Measurements from ENCODE around the gene C16orf87.

The C16orf87 gene

DNA sequence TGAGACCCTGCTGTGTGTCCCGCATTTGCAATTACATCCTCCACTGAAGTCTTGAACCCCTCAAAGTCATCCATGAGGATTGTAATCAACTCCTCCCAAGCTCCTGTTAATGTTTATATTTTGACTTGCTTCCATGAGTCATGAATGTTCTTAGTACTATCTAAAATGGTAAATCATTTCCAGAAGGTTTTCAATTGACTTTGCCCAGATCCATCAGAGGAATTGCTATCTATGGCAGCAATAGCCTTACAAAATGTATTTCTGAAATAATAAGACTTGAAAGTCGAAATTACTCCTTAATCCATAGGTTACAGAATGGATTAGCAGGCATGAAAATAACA is 2.5 kb upstream of the C16orf87 start:
- peaks cover 0 to 6% (median 0%) of the 10 kb centered on the region in 11 experiments; a peak in 2 of 22 replicates for H3K9me3 ChIP-seq (replicated peaks in 1 of 11)
- peaks cover 0 to 10% (median 6%) of the 10 kb centered on the region in 11 experiments; a peak in 8 of 22 replicates for H4K20me1 ChIP-seq
- no peak overlapping the region for H3K9ac ChIP-seq
- no peak overlapping the region for H3K4me3 ChIP-seq
- H3K36me3 ChIP-seq: no peaks in the 10 kb centered on the region
- peaks cover 12 to 32% (median 25%) of the 10 kb centered on the region in 10 experiments for H3K4me1 ChIP-seq
- no peak overlapping the region for H3K4me2 ChIP-seq
- no peak overlapping the region for H3K27ac ChIP-seq
- H3K27me3 ChIP-seq: no peaks in the 10 kb centered on the region
- TF ChIP-seq Cebpa-rat (IDR thresholded peaks at IDR 0.05): no peak

DNA sequence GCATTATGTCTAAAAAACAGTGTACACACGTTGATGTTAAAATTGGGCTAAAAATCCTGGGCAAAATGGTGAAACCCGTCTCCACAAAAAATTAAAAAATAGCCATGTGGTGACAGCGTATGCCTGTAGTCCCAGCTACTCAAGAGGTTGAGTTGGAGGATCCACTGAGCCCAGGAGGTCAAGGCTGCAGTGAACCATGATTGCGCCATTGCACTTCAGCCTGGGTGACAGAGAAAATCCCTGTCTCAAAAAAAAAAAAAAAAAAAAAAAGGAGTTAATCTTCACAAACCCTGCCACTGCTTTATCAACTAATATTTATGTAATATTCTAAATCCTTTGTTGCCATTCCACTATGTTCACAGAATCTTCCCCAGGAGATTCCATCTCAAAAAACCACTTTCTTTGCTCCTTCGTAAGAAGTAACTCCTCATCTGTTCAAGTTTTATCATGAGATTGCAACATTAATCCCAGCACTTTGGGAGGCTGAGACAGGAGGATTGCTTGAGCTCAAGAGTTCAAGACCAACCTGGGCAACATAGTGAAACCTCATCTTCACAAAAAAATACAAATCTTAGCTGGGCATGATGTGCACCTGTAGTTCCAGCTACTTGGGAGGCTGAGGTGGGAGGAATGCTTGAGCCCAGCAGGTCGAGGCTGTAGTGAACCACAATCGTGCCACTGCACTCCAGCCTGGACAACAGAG is 1.9 kb upstream of the C16orf87 start:
- Histone ChIP-seq H3K4me3 (no peak overlapping the region), H3K27me3 (no peaks in the 10 kb centered on the region), H3K9ac (no peak overlapping the region), H3K9me3 (replicated peaks in 1 of 11) (peaks cover 0 to 6% (median 0%) of the 10 kb centered on the region in 11 experiments; a peak in 2 of 22 replicates), H4K20me1 (peaks cover 0 to 12% (median 6%) of the 10 kb centered on the region in 11 experiments; a peak in 9 of 22 replicates), H3K36me3 (no peaks in the 10 kb centered on the region), H3K27ac (no peak overlapping the region), H3K4me1 (peaks cover 16 to 38% (median 30%) of the 10 kb centered on the region in 10 experiments), H3K4me2 (no peak overlapping the region)
- 0 out of 22 replicates have a peak, but pooled peaks of 1 of the 11 experiments have one; percentile 9 for TF ChIP-seq Cebpa-rat (IDR thresholded peaks at IDR 0.05)

DNA sequence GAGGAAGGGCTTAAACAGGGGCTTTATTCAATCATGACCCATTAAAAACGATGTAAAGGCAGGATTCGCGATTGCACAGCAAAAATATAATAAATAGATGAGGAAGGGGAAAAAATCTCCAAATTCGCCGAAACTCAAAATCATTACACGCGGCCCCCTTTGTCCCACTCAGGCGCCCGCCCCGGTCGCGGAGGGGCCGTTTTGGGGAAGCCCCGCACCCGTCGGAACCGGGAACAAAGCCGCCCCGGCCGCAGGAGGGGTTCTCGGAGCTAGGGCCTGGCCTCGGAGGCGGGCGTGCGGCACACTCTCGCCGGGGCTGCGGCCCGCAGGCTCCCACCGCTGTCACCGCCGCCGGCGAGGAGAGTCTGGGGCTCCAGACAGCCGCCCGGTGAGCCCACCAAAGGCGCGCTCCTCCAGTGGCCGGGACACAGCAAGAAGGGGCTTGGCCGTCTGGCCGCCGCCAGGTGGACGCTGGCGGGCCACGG is 521 bp downstream of the C16orf87 start:
- H3K4me1 ChIP-seq: peaks cover 19 to 38% (median 31%) of the 10 kb centered on the region in 10 experiments
- peaks cover 0 to 1% (median 0%) of the 10 kb centered on the region in 11 experiments; a peak in 2 of 22 replicates for H3K36me3 ChIP-seq
- H3K9me3 ChIP-seq (replicated peaks in 1 of 11): peaks cover 0 to 6% (median 0%) of the 10 kb centered on the region in 11 experiments; a peak in 2 of 22 replicates
- peak overlapping the region; percentile 88 to 97 (median 96) for H3K27ac ChIP-seq
- H3K4me2 ChIP-seq: peak overlapping the region; percentile 58 to 91 (median 80)
- peak overlapping the region; percentile 92 to 100 (median 98) for H3K4me3 ChIP-seq
- no peaks in the 10 kb centered on the region for H3K27me3 ChIP-seq
- TF ChIP-seq Cebpa-rat (IDR thresholded peaks at IDR 0.05): no peak
- peaks cover 0 to 27% (median 6%) of the 10 kb centered on the region in 11 experiments; a peak in 10 of 22 replicates for H4K20me1 ChIP-seq
- H3K9ac ChIP-seq: peak overlapping the region; percentile 93 to 99 (median 97)

DNA sequence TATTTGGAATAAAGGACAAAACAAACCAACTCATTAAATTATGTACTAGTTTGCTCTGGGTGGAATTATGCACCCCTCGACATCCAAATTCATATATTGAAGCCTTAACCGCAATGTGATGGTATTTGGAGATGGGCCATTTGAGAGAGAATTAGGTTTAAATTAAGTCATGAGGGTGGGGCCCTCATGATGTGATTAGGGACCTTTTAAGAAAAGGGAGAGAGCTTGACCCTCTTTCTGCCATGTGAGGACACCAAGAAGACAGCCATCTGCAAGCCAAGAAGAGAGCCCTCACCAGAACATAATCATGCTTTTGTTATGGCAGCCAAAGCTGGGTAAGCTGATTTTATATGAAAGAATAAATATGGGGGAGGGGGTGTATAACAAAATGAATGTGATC is 2.0 kb downstream of the C16orf87 start:
- Histone ChIP-seq H3K4me1 (peaks cover 19 to 39% (median 31%) of the 10 kb centered on the region in 10 experiments), H3K36me3 (peaks cover under 1 to 14% (median 6%) of the 10 kb centered on the region in 11 experiments; a peak in 18 of 22 replicates), H3K9me3 (replicated peaks in 1 of 11) (peaks cover 0 to 6% (median 0%) of the 10 kb centered on the region in 11 experiments; a peak in 2 of 22 replicates), H3K9ac (peak overlapping the region in 8 of 11 experiments; percentile 93 to 99 (median 97); a peak in 15 of 22 replicates), H3K27me3 (no peaks in the 10 kb centered on the region), H3K4me3 (peak overlapping the region; percentile 92 to 100 (median 98); a peak in 19 of 20 replicates), H4K20me1 (peaks cover 0 to 32% (median 9%) of the 10 kb centered on the region in 11 experiments; a peak in 10 of 22 replicates), H3K4me2 (peak overlapping the region; percentile 58 to 91 (median 80)), H3K27ac (peak overlapping the region in 9 of 11 experiments; percentile 94 to 97 (median 96); a peak in 13 of 22 replicates)
- TF ChIP-seq Cebpa-rat (IDR thresholded peaks at IDR 0.05): no peak

DNA sequence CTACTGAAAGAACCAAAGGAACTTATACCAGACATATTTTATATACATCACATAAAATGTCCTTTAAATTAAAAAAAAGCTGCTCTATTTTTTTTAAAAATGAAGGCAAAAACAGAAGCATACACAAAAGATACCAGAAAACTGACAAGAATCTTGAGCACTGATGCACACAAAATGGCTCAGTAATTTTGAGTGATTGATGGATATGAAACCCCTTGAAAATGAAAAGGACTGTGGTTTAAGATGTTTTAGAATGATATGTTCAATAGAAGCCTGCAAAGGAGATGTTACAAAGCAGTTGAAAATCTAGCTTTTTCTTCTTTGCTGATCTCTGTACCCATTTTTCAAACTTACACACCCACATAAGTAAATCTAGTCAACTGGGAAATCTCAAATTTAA is 2.7 kb downstream of the C16orf87 start:
- Histone ChIP-seq H3K4me2 (peak overlapping the region; percentile 28 to 91 (median 80); a peak in 20 of 22 replicates), H3K4me1 (peaks cover 19 to 39% (median 31%) of the 10 kb centered on the region in 10 experiments), H3K36me3 (peaks cover 7 to 20% (median 12%) of the 10 kb centered on the region in 11 experiments; a peak in 21 of 22 replicates), H3K9me3 (replicated peaks in 1 of 11) (peaks cover 0 to 2% (median 0%) of the 10 kb centered on the region in 11 experiments; a peak in 2 of 22 replicates), H3K27me3 (no peaks in the 10 kb centered on the region), H3K4me3 (no peak overlapping the region), H3K9ac (no peak overlapping the region), H3K27ac (no peak overlapping the region), H4K20me1 (peaks cover 0 to 33% (median 9%) of the 10 kb centered on the region in 11 experiments; a peak in 10 of 22 replicates)
- TF ChIP-seq Cebpa-rat (IDR thresholded peaks at IDR 0.05): no peak

DNA sequence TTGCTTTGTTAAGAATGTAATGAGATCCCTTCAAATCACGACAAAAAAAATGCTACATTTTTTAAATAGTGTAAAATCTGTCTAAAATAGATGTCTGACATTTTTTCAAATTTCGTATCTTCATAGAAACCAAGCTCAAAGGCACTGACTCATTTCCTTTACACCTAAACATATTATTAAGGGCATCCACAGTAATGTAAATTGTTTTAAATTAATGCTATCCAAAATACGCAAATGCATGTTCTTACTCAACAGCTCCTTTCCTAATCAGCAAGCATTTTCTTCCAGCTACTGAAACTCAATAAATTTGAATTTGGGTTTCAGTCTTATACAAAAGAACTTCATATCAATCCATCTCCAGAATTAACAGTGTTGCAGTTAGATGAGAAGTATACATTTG is 4.3 kb downstream of the C16orf87 start:
- Histone ChIP-seq H3K9me3 (replicated peaks in 1 of 11) (no peaks in the 10 kb centered on the region), H3K36me3 (peaks cover 10 to 35% (median 21%) of the 10 kb centered on the region in 11 experiments; a peak in 21 of 22 replicates), H3K4me2 (peak overlapping the region in 4 of 11 experiments; percentile 11 to 39 (median 19); a peak in 2 of 22 replicates), H3K9ac (peak overlapping the region in 1 of 11 experiments; percentile 8; a peak in 1 of 22 replicates), H3K4me3 (no peak overlapping the region), H3K27ac (no peak overlapping the region), H4K20me1 (peaks cover 0 to 50% (median 15%) of the 10 kb centered on the region in 11 experiments; a peak in 10 of 22 replicates), H3K27me3 (no peaks in the 10 kb centered on the region), H3K4me1 (peaks cover 15 to 55% (median 33%) of the 10 kb centered on the region in 10 experiments)
- TF ChIP-seq Cebpa-rat (IDR thresholded peaks at IDR 0.05): no peak

DNA sequence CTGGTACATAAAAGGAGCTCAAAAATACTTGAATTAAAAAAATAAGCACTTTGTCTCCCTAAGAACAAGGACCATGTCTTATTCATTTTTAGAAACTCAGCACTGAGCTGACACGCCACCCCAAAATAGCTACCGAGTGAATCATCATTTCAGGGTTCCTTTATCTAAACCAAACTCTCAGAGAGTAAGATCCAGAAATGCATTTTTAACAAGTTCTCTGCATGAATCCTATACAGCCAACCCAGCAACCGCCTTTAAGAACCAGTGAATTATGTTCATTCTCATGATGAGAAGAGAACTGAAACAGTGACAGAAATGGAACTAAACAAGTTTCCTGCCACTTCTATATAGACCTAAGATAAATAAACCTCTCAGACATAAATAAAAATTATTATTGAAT is 8.7 kb downstream of the C16orf87 start:
- Histone ChIP-seq H3K4me1 (peaks cover 0 to 43% (median 12%) of the 10 kb centered on the region in 10 experiments; a peak in 12 of 20 replicates), H3K36me3 (peaks cover 20 to 68% (median 51%) of the 10 kb centered on the region in 11 experiments; a peak in 21 of 22 replicates), H3K27ac (no peak overlapping the region), H3K9ac (no peak overlapping the region), H3K4me3 (no peak overlapping the region), H3K27me3 (no peaks in the 10 kb centered on the region), H4K20me1 (peaks cover 0 to 72% (median 22%) of the 10 kb centered on the region in 11 experiments; a peak in 11 of 22 replicates), H3K9me3 (replicated peaks in 1 of 11) (peaks cover 0 to 3% (median 0%) of the 10 kb centered on the region in 11 experiments; a peak in 4 of 22 replicates), H3K4me2 (peak overlapping the region in 5 of 11 experiments; percentile 4 to 63 (median 55); a peak in 10 of 22 replicates)
- TF ChIP-seq Cebpa-rat (IDR thresholded peaks at IDR 0.05): no peak

DNA sequence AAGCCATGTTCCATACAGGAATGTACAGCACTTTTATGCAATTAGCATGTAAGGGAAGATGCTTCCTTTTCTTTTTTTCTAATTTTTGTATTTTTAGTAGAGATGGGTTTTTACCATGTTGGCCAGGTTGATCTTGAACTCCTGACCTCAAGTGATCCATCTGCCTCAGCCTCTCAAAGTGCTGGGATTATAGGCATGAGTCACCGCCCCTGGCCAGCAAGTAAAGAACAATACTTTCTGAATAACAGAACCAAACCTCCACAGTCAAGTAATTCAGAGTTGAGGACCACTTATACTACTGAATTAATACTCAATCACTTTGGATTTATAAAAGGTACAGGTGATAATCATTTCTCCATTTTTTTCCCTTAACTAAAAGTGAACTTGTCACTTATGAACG is 13.0 kb downstream of the C16orf87 start:
- TF ChIP-seq Cebpa-rat (IDR thresholded peaks at IDR 0.05): no peak
- H3K4me3 ChIP-seq: no peak overlapping the region
- H3K4me1 ChIP-seq: peaks cover 0 to 22% (median 10%) of the 10 kb centered on the region in 10 experiments; a peak in 11 of 20 replicates
- H3K9me3 ChIP-seq (replicated peaks in 1 of 11): peaks cover 18 to 42% (median 34%) of the 10 kb centered on the region in 11 experiments
- H3K27ac ChIP-seq: no peak overlapping the region
- peaks cover 40 to 90% (median 70%) of the 10 kb centered on the region in 11 experiments; a peak in 21 of 22 replicates for H3K36me3 ChIP-seq
- H3K27me3 ChIP-seq: no peaks in the 10 kb centered on the region
- no peak overlapping the region for H3K4me2 ChIP-seq
- no peak overlapping the region for H3K9ac ChIP-seq
- peaks cover 0 to 69% (median 13%) of the 10 kb centered on the region in 11 experiments; a peak in 10 of 22 replicates for H4K20me1 ChIP-seq
